22Rv1 (cell line): ENCODE results near the gene NLGN3.

Experiments used
- ZFX ChIP-seq: fragments of 450-650 bp; IDR thresholded peaks from 2 replicates; pipeline ENCODE4 v1.6.1; 2017; ENCODE audit warnings: antibody characterized with exemption, borderline replicate concordance
- TF ChIP-seq, protein P1 (sequence below): fragments of 450-650 bp; IDR thresholded peaks from 2 replicates; pipeline ENCODE4 v1.5.1; 2017; ENCODE audit warnings: mild to moderate bottlenecking

DNA sequence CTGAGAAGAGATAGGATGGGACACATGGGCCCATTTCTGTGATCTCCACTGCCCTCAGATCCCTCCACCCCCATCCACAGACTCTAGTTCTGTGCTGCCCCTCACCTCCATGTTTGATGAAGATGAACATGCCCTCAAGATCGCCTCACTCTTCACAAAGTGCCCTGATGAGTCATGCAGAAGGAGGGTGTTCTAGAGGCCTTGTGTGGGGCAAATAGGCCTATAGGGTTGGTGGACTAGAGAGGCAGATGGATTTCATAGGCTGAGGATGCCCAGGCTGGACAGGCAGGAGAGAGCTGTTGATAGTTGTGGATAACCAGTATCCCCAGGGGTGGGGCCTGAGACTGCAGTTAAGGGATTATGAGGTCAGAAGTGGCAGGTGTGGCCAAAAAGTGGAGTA is 38.2 kb upstream of the NLGN3 start, which contains the start of gene CXorf65:
- TF ChIP-seq, protein P1, sequence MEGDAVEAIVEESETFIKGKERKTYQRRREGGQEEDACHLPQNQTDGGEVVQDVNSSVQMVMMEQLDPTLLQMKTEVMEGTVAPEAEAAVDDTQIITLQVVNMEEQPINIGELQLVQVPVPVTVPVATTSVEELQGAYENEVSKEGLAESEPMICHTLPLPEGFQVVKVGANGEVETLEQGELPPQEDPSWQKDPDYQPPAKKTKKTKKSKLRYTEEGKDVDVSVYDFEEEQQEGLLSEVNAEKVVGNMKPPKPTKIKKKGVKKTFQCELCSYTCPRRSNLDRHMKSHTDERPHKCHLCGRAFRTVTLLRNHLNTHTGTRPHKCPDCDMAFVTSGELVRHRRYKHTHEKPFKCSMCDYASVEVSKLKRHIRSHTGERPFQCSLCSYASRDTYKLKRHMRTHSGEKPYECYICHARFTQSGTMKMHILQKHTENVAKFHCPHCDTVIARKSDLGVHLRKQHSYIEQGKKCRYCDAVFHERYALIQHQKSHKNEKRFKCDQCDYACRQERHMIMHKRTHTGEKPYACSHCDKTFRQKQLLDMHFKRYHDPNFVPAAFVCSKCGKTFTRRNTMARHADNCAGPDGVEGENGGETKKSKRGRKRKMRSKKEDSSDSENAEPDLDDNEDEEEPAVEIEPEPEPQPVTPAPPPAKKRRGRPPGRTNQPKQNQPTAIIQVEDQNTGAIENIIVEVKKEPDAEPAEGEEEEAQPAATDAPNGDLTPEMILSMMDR = no peak
- no peak for TF ChIP-seq ZFX
